ENCODE results near the gene IL6.

The IL6 gene

GRCh38 chr7:22681312-22681711 is 45.7 kb upstream of the IL6 start:
- WGBS = no CpG with 5 or more reads among the region's 2 CpGs
- H3K27ac ChIP-seq (ENCODE audit: low read length, poor library complexity, severe bottlenecking) = no peak overlapping the region
- H3K4me3 ChIP-seq (ENCODE audit: insufficient read depth in 1 of 2, low read depth in 1 of 2, low read length in 2 of 2) = no peak overlapping the region
- peak overlapping the region in 1 of 2 experiments; percentile 42 for H2BK12ac ChIP-seq (ENCODE audit: low read length in 2 of 2)
- H2BK120ac ChIP-seq (ENCODE audit: low read depth, low read length) = no peak overlapping the region
- no peak overlapping the region for H3K4me2 ChIP-seq (ENCODE audit: low read length, poor library complexity, severe bottlenecking)
- no peak overlapping the region for H3K4ac ChIP-seq (ENCODE audit: low read depth in 1 of 2, low read length in 2 of 2)
- H3K27me3 ChIP-seq (ENCODE audit: control insufficient read depth in 1 of 2, insufficient read depth in 1 of 2, low read length in 2 of 2) = no peaks in the 10 kb centered on the region
- no peak overlapping the region for H2BK15ac ChIP-seq (ENCODE audit: low read depth, poor library complexity, severe bottlenecking)
- no peak overlapping the region for H2BK5ac ChIP-seq (ENCODE audit: low read depth, low read length, poor library complexity, severe bottlenecking)
- H3K9me3 ChIP-seq (ENCODE audit: control insufficient read depth, low read length) = no peaks in the 10 kb centered on the region
- DNase-seq = no peak
- H3K23ac ChIP-seq (ENCODE audit: low read length in 2 of 2) = no peak overlapping the region
- H3K9ac ChIP-seq (ENCODE audit: low read length) = no peak overlapping the region
- no peaks in the 10 kb centered on the region for H3K36me3 ChIP-seq (ENCODE audit: control insufficient read depth in 1 of 2, insufficient read depth in 2 of 2, low read depth in 1 of 2, low read length in 2 of 2)
- H3K18ac ChIP-seq (ENCODE audit: low read depth in 1 of 2, low read length in 2 of 2) = peak overlapping the region; percentile 3 to 77
- no peak overlapping the region for H2AFZ ChIP-seq (ENCODE audit: low read depth, low read length)
- no peak overlapping the region for H2AK5ac ChIP-seq (ENCODE audit: low read length, severe bottlenecking)
- no peak overlapping the region for H4K8ac ChIP-seq (ENCODE audit: low read length)
- peak overlapping the region; percentile 36 for H4K91ac ChIP-seq (ENCODE audit: low read length)
- H3K14ac ChIP-seq (ENCODE audit: low read length in 2 of 2) = no peak overlapping the region
- H3K79me1 ChIP-seq (replicated peaks; ENCODE audit: low read length, poor library complexity, severe bottlenecking) = no peaks in the 10 kb centered on the region
- H3K4me1 ChIP-seq (ENCODE audit: control insufficient read depth, insufficient read depth, low read depth, low read length) = no peaks in the 10 kb centered on the region

- Histone ChIP-seq H3K4me1 (ENCODE audit: control insufficient read depth, insufficient read depth, low read depth, low read length) (no peaks in the 10 kb centered on the region), H3K4ac (ENCODE audit: low read depth in 1 of 2, low read length in 2 of 2) (no peak overlapping the region), H3K23ac (ENCODE audit: low read length in 2 of 2) (no peak overlapping the region), H2BK120ac (ENCODE audit: low read depth, low read length) (no peak overlapping the region), H2AK5ac (ENCODE audit: low read length, severe bottlenecking) (no peak overlapping the region), H4K8ac (ENCODE audit: low read length) (no peak overlapping the region), H3K9me3 (ENCODE audit: control insufficient read depth, low read length) (no peaks in the 10 kb centered on the region), H3K18ac (ENCODE audit: low read depth in 1 of 2, low read length in 2 of 2) (no peak overlapping the region), H3K79me1 (replicated peaks; ENCODE audit: low read length, poor library complexity, severe bottlenecking) (no peaks in the 10 kb centered on the region), H4K91ac (ENCODE audit: low read length) (no peak overlapping the region), H3K27me3 (ENCODE audit: control insufficient read depth in 1 of 2, insufficient read depth in 1 of 2, low read length in 2 of 2) (no peaks in the 10 kb centered on the region), H3K27ac (ENCODE audit: low read length, poor library complexity, severe bottlenecking) (no peak overlapping the region), H2AFZ (ENCODE audit: low read depth, low read length) (no peak overlapping the region), H3K14ac (ENCODE audit: low read length in 2 of 2) (no peak overlapping the region), H2BK15ac (ENCODE audit: low read depth, poor library complexity, severe bottlenecking) (no peak overlapping the region), H3K4me2 (ENCODE audit: low read length, poor library complexity, severe bottlenecking) (no peak overlapping the region), H3K36me3 (ENCODE audit: control insufficient read depth in 1 of 2, insufficient read depth in 2 of 2, low read depth in 1 of 2, low read length in 2 of 2) (no peaks in the 10 kb centered on the region), H2BK12ac (ENCODE audit: low read length in 2 of 2) (no peak overlapping the region), H3K9ac (ENCODE audit: low read length) (no peak overlapping the region), H2BK5ac (ENCODE audit: low read depth, low read length, poor library complexity, severe bottlenecking) (no peak overlapping the region), H3K4me3 (ENCODE audit: insufficient read depth in 1 of 2, low read depth in 1 of 2, low read length in 2 of 2) (no peak overlapping the region)
- 82% methylated on average over 2 of the region's 4 CpGs for WGBS
- DNase-seq = no peak
These were observed 44.9 kb upstream of the IL6 start for GRCh38 chr7:22681852-22682657.

GRCh38 chr7:22683379-22683778 is 43.6 kb upstream of the IL6 start:
- no peak overlapping the region for H3K4me2 ChIP-seq (ENCODE audit: low read length, poor library complexity, severe bottlenecking)
- H3K23ac ChIP-seq (ENCODE audit: low read length in 2 of 2) = no peak overlapping the region
- H2BK120ac ChIP-seq (ENCODE audit: low read depth, low read length) = peak overlapping the region; percentile 73
- no peak overlapping the region for H3K9ac ChIP-seq (ENCODE audit: low read length)
- DNase-seq = no peak
- no peaks in the 10 kb centered on the region for H3K36me3 ChIP-seq (ENCODE audit: control insufficient read depth in 1 of 2, insufficient read depth in 2 of 2, low read depth in 1 of 2, low read length in 2 of 2)
- no peak overlapping the region for H4K91ac ChIP-seq (ENCODE audit: low read length)
- no peak overlapping the region for H3K27ac ChIP-seq (ENCODE audit: low read length, poor library complexity, severe bottlenecking)
- no peak overlapping the region for H2BK5ac ChIP-seq (ENCODE audit: low read depth, low read length, poor library complexity, severe bottlenecking)
- no peaks in the 10 kb centered on the region for H3K27me3 ChIP-seq (ENCODE audit: control insufficient read depth in 1 of 2, insufficient read depth in 1 of 2, low read length in 2 of 2)
- no peak overlapping the region for H3K14ac ChIP-seq (ENCODE audit: low read length in 2 of 2)
- H3K4me3 ChIP-seq (ENCODE audit: insufficient read depth in 1 of 2, low read depth in 1 of 2, low read length in 2 of 2) = no peak overlapping the region
- H2BK15ac ChIP-seq (ENCODE audit: low read depth, poor library complexity, severe bottlenecking) = no peak overlapping the region
- 85% methylated on average over 2 of the region's 2 CpGs for WGBS
- peak overlapping the region in 1 of 2 experiments; percentile 23 for H2BK12ac ChIP-seq (ENCODE audit: low read length in 2 of 2)
- H3K79me1 ChIP-seq (replicated peaks; ENCODE audit: low read length, poor library complexity, severe bottlenecking) = no peaks in the 10 kb centered on the region
- no peak overlapping the region for H2AK5ac ChIP-seq (ENCODE audit: low read length, severe bottlenecking)
- H3K18ac ChIP-seq (ENCODE audit: low read depth in 1 of 2, low read length in 2 of 2) = peak overlapping the region in 1 of 2 experiments; percentile 8
- H3K4ac ChIP-seq (ENCODE audit: low read depth in 1 of 2, low read length in 2 of 2) = no peak overlapping the region
- no peaks in the 10 kb centered on the region for H3K4me1 ChIP-seq (ENCODE audit: control insufficient read depth, insufficient read depth, low read depth, low read length)
- no peaks in the 10 kb centered on the region for H3K9me3 ChIP-seq (ENCODE audit: control insufficient read depth, low read length)
- H2AFZ ChIP-seq (ENCODE audit: low read depth, low read length) = no peak overlapping the region
- no peak overlapping the region for H4K8ac ChIP-seq (ENCODE audit: low read length)

GRCh38 chr7:22686620-22687019 is 40.4 kb upstream of the IL6 start:
- no peak overlapping the region for H4K8ac ChIP-seq (ENCODE audit: low read length)
- H2BK5ac ChIP-seq (ENCODE audit: low read depth, low read length, poor library complexity, severe bottlenecking) = no peak overlapping the region
- no peak overlapping the region for H3K4me2 ChIP-seq (ENCODE audit: low read length, poor library complexity, severe bottlenecking)
- no peak overlapping the region for H2BK15ac ChIP-seq (ENCODE audit: low read depth, poor library complexity, severe bottlenecking)
- no peak overlapping the region for H3K4me3 ChIP-seq (ENCODE audit: insufficient read depth in 1 of 2, low read depth in 1 of 2, low read length in 2 of 2)
- DNase-seq = no peak
- H3K27me3 ChIP-seq (ENCODE audit: control insufficient read depth in 1 of 2, insufficient read depth in 1 of 2, low read length in 2 of 2) = no peaks in the 10 kb centered on the region
- H3K9ac ChIP-seq (ENCODE audit: low read length) = no peak overlapping the region
- H4K91ac ChIP-seq (ENCODE audit: low read length) = no peak overlapping the region
- H3K23ac ChIP-seq (ENCODE audit: low read length in 2 of 2) = no peak overlapping the region
- no peak overlapping the region for H3K18ac ChIP-seq (ENCODE audit: low read depth in 1 of 2, low read length in 2 of 2)
- no peaks in the 10 kb centered on the region for H3K79me1 ChIP-seq (replicated peaks; ENCODE audit: low read length, poor library complexity, severe bottlenecking)
- no peak overlapping the region for H2BK120ac ChIP-seq (ENCODE audit: low read depth, low read length)
- no peak overlapping the region for H3K4ac ChIP-seq (ENCODE audit: low read depth in 1 of 2, low read length in 2 of 2)
- H3K9me3 ChIP-seq (ENCODE audit: control insufficient read depth, low read length) = no peaks in the 10 kb centered on the region
- no peaks in the 10 kb centered on the region for H3K36me3 ChIP-seq (ENCODE audit: control insufficient read depth in 1 of 2, insufficient read depth in 2 of 2, low read depth in 1 of 2, low read length in 2 of 2)
- H3K4me1 ChIP-seq (ENCODE audit: control insufficient read depth, insufficient read depth, low read depth, low read length) = no peaks in the 10 kb centered on the region
- no peak overlapping the region for H3K27ac ChIP-seq (ENCODE audit: low read length, poor library complexity, severe bottlenecking)
- no peak overlapping the region for H3K14ac ChIP-seq (ENCODE audit: low read length in 2 of 2)
- H2AK5ac ChIP-seq (ENCODE audit: low read length, severe bottlenecking) = no peak overlapping the region
- no peak overlapping the region for H2BK12ac ChIP-seq (ENCODE audit: low read length in 2 of 2)
- H2AFZ ChIP-seq (ENCODE audit: low read depth, low read length) = no peak overlapping the region
